DND-41 (cell line): ENCODE data around the gene HACD2.

Experiments
- CTCF ChIP-seq: IDR thresholded peaks from 2 replicates; pipeline ENCODE4 v1.5.1; 2012; ENCODE audit warnings: borderline replicate concordance, low read length, moderate library complexity, mild to moderate bottlenecking; ENCODE audit not compliant: poor library complexity, severe bottlenecking; ENCODE audit errors: extremely low read depth
- EZH2 ChIP-seq: IDR thresholded peaks from 3 replicates; pipeline ENCODE4 v1.6.1; 2012; ENCODE audit warnings: borderline replicate concordance, low read depth, mild to moderate bottlenecking, moderate library complexity, low read length, inconsistent platforms; ENCODE audit not compliant: severe bottlenecking

GRCh38 chr3:123503203-123503602, 81.7 kb downstream of the HACD2 start:
- TF ChIP-seq CTCF, result no peak
- TF ChIP-seq EZH2, result no peak
